ENCODE data around the gene PDZD2. TPM values are rescaled to one million over a fixed set of nuclear protein-coding genes. Genes with fewer than 3 reads are reported as not detected.

Gene PDZD2
- total RNA-seq, 5 donors from 2014 or later (not counting 1 experiment from before 2014, with no cell fraction given) = 0.66 to 2.2 (median 1.2) TPM

GRCh38 chr5:31656806-31657205, 17.9 kb downstream of the PDZD2 start:
- H3K36me3 Mint-ChIP-seq = no peaks in the 10 kb centered on the region
- H3K36me3 ChIP-seq (ENCODE audit: control insufficient read depth in 2 of 2, extremely low read depth in 1 of 2, insufficient read depth in 1 of 2, low read length in 1 of 2) = no peaks in the 10 kb centered on the region
- no peak overlapping the region for H3K4me3 Mint-ChIP-seq
- no peaks in the 10 kb centered on the region for H3K9me3 ChIP-seq
- POLR2A ChIA-PET = no interaction called here
- WGBS (ENCODE audit: insufficient coverage) = 50% methylated on average over 3 of the region's 4 CpGs
- no peaks in the 10 kb centered on the region for H3K4me1 ChIP-seq (ENCODE audit: control insufficient read depth in 1 of 2, extremely low read depth in 1 of 2, insufficient read depth in 2 of 2, low read length in 2 of 2)
- no peaks in the 10 kb centered on the region for H3K9me3 Mint-ChIP-seq
- ATAC-seq (replicated peaks in 1 of 4) (no peak), DNase-seq (no peak)
- CTCF ChIA-PET = no interaction called here
- H3K27ac ChIP-seq (ENCODE audit: low read length) = no peak overlapping the region
- peaks cover 12 to 27% of the 10 kb centered on the region in 2 donors for H3K27me3 Mint-ChIP-seq
- H3K27me3 ChIP-seq (replicated peaks in 1 of 2; ENCODE audit: control insufficient read depth in 2 of 2, extremely low read depth in 1 of 2, insufficient read depth in 2 of 2, low read length in 1 of 2) = no peaks in the 10 kb centered on the region
- no peak overlapping the region for H3K27ac Mint-ChIP-seq
- no peak overlapping the region for H3K4me3 ChIP-seq (ENCODE audit: control insufficient read depth in 1 of 2, extremely low read depth in 1 of 2, low read length in 1 of 2)
- no peaks in the 10 kb centered on the region for H3K4me1 Mint-ChIP-seq

DNA sequence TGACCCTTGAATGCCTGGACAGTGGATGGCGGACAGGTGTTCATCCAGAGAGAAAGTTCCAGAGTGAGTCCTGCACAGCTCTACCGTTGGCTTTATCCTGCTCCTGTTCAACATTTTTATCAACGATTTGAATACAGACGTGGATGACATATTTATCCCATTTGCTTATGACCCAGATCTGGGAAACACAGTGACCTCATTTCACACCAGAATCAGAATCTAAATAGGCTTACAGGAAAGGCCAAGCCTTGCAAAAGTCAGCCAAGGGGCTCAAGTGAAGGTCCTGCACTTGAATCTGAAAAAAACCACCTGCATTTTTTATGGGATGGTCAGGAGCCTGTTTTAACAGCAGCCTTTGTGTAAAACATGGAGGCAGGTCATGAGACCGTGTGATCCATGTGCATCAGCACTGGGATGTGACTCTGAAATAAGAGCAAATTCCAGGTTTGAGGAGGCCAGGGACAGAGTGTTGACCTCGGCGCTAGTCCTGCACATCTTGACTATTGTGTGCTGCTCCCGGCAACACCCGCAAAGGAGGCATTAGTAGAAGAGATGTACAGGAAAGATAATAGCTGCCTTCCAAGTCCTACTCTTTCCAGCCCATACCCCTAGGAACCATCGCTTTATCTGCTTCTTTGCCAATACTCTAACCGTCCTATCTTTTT, 18.5 kb downstream of the PDZD2 start:
- Histone ChIP-seq H3K27me3 (replicated peaks in 1 of 2; ENCODE audit: control insufficient read depth in 2 of 2, extremely low read depth in 1 of 2, insufficient read depth in 2 of 2, low read length in 1 of 2) (no peaks in the 10 kb centered on the region), H3K36me3 (ENCODE audit: control insufficient read depth in 2 of 2, extremely low read depth in 1 of 2, insufficient read depth in 1 of 2, low read length in 1 of 2) (no peaks in the 10 kb centered on the region), H3K4me1 (ENCODE audit: control insufficient read depth in 1 of 2, extremely low read depth in 1 of 2, insufficient read depth in 2 of 2, low read length in 2 of 2) (no peaks in the 10 kb centered on the region), H3K9me3 (no peaks in the 10 kb centered on the region), H3K27ac (ENCODE audit: low read length) (no peak overlapping the region), H3K4me3 (ENCODE audit: control insufficient read depth in 1 of 2, extremely low read depth in 1 of 2, low read length in 1 of 2) (no peak overlapping the region)
- H3K4me1 Mint-ChIP-seq = no peaks in the 10 kb centered on the region
- ATAC-seq (replicated peaks in 1 of 4) (no peak), DNase-seq (no peak)
- H3K27me3 Mint-ChIP-seq = peaks cover 12 to 24% of the 10 kb centered on the region in 2 donors
- H3K36me3 Mint-ChIP-seq = no peaks in the 10 kb centered on the region
- no peak overlapping the region for H3K27ac Mint-ChIP-seq
- POLR2A ChIA-PET = no interaction called here
- H3K4me3 Mint-ChIP-seq = no peak overlapping the region
- 79% methylated on average over 5 of the region's 11 CpGs for WGBS (ENCODE audit: insufficient coverage)
- CTCF ChIA-PET = no interaction called here
- no peaks in the 10 kb centered on the region for H3K9me3 Mint-ChIP-seq

GRCh38 chr5:31661257-31661656, 22.3 kb downstream of the PDZD2 start:
- DNase-seq (no peak), ATAC-seq (replicated peaks in 1 of 4) (no peak)
- no peaks in the 10 kb centered on the region for H3K4me1 ChIP-seq (ENCODE audit: control insufficient read depth in 1 of 2, extremely low read depth in 1 of 2, insufficient read depth in 2 of 2, low read length in 2 of 2)
- Mint-ChIP-seq H3K9me3 (no peaks in the 10 kb centered on the region), H3K27me3 (peaks cover 15 to 24% of the 10 kb centered on the region in 2 donors), H3K36me3 (no peaks in the 10 kb centered on the region), H3K4me3 (no peak overlapping the region), H3K27ac (no peak overlapping the region), H3K4me1 (no peaks in the 10 kb centered on the region)
- no peaks in the 10 kb centered on the region for H3K27me3 ChIP-seq (replicated peaks in 1 of 2; ENCODE audit: control insufficient read depth in 2 of 2, extremely low read depth in 1 of 2, insufficient read depth in 2 of 2, low read length in 1 of 2)
- no peak overlapping the region for H3K27ac ChIP-seq (ENCODE audit: low read length)
- no peaks in the 10 kb centered on the region for H3K9me3 ChIP-seq
- H3K36me3 ChIP-seq (ENCODE audit: control insufficient read depth in 2 of 2, extremely low read depth in 1 of 2, insufficient read depth in 1 of 2, low read length in 1 of 2) = no peaks in the 10 kb centered on the region
- H3K4me3 ChIP-seq (ENCODE audit: control insufficient read depth in 1 of 2, extremely low read depth in 1 of 2, low read length in 1 of 2) = no peak overlapping the region
- ChIA-PET POLR2A (no interaction called here), CTCF (no interaction called here)
- WGBS (ENCODE audit: insufficient coverage) = 100% methylated on average over 1 of the region's 4 CpGs

GRCh38 chr5:31663519-31663918, 24.6 kb downstream of the PDZD2 start:
- CTCF ChIA-PET = no interaction called here
- no peak for ATAC-seq (replicated peaks in 1 of 4)
- H3K4me3 Mint-ChIP-seq = no peak overlapping the region
- H3K36me3 ChIP-seq (ENCODE audit: control insufficient read depth in 2 of 2, extremely low read depth in 1 of 2, insufficient read depth in 1 of 2, low read length in 1 of 2) = no peaks in the 10 kb centered on the region
- no peaks in the 10 kb centered on the region for H3K4me1 Mint-ChIP-seq
- no peak for DNase-seq
- WGBS (ENCODE audit: insufficient coverage) = 70% methylated on average over 3 of the region's 7 CpGs
- H3K4me1 ChIP-seq (ENCODE audit: control insufficient read depth in 1 of 2, extremely low read depth in 1 of 2, insufficient read depth in 2 of 2, low read length in 2 of 2) = no peaks in the 10 kb centered on the region
- H3K9me3 ChIP-seq = no peaks in the 10 kb centered on the region
- no peaks in the 10 kb centered on the region for H3K9me3 Mint-ChIP-seq
- peaks cover 12 to 15% of the 10 kb centered on the region in 2 donors for H3K27me3 Mint-ChIP-seq
- H3K36me3 Mint-ChIP-seq = no peaks in the 10 kb centered on the region
- no peaks in the 10 kb centered on the region for H3K27me3 ChIP-seq (replicated peaks in 1 of 2; ENCODE audit: control insufficient read depth in 2 of 2, extremely low read depth in 1 of 2, insufficient read depth in 2 of 2, low read length in 1 of 2)
- POLR2A ChIA-PET = no interaction called here
- H3K4me3 ChIP-seq (ENCODE audit: control insufficient read depth in 1 of 2, extremely low read depth in 1 of 2, low read length in 1 of 2) = no peak overlapping the region
- no peak overlapping the region for H3K27ac Mint-ChIP-seq
- H3K27ac ChIP-seq (ENCODE audit: low read length) = no peak overlapping the region

DNA sequence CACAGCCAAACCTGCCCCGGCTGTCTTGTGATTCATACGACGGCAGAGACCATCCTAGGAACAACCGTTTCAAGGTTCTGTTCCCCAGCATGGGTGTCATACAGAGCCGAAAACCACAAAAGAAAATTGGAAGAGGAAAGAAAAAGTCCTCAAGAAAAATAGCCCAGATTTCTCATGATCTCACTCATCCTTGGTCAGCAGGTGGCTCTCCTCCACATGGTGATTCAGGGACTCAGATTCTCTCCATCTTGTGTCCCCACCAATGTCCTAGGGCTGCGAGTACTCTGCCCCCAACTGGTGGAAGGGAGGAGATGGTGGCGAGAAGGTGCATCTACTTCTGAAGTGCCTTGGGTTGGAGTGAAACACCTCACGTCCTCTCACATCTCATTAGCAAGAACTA, 25.6 kb downstream of the PDZD2 start:
- H3K4me3 ChIP-seq (ENCODE audit: control insufficient read depth in 1 of 2, extremely low read depth in 1 of 2, low read length in 1 of 2) = no peak overlapping the region
- no peaks in the 10 kb centered on the region for H3K9me3 Mint-ChIP-seq
- H3K27ac ChIP-seq (ENCODE audit: low read length) = no peak overlapping the region
- no peak overlapping the region for H3K27ac Mint-ChIP-seq
- H3K36me3 Mint-ChIP-seq = no peaks in the 10 kb centered on the region
- H3K27me3 ChIP-seq (replicated peaks in 1 of 2; ENCODE audit: control insufficient read depth in 2 of 2, extremely low read depth in 1 of 2, insufficient read depth in 2 of 2, low read length in 1 of 2) = no peaks in the 10 kb centered on the region
- 100% methylated on average over 1 of the region's 8 CpGs for WGBS (ENCODE audit: insufficient coverage)
- CTCF ChIA-PET = no interaction called here
- no peak overlapping the region for H3K4me3 Mint-ChIP-seq
- no peaks in the 10 kb centered on the region for H3K4me1 ChIP-seq (ENCODE audit: control insufficient read depth in 1 of 2, extremely low read depth in 1 of 2, insufficient read depth in 2 of 2, low read length in 2 of 2)
- no peak for DNase-seq
- H3K27me3 Mint-ChIP-seq = peaks cover 5% of the 10 kb centered on the region in 2 donors
- H3K36me3 ChIP-seq (ENCODE audit: control insufficient read depth in 2 of 2, extremely low read depth in 1 of 2, insufficient read depth in 1 of 2, low read length in 1 of 2) = no peaks in the 10 kb centered on the region
- H3K4me1 Mint-ChIP-seq = no peaks in the 10 kb centered on the region
- ATAC-seq (replicated peaks in 1 of 4) = no peak
- POLR2A ChIA-PET = no interaction called here
- no peaks in the 10 kb centered on the region for H3K9me3 ChIP-seq

- H3K27me3 ChIP-seq (replicated peaks in 1 of 2; ENCODE audit: control insufficient read depth in 2 of 2, extremely low read depth in 1 of 2, insufficient read depth in 2 of 2, low read length in 1 of 2) = no peaks in the 10 kb centered on the region
- H3K36me3 ChIP-seq (ENCODE audit: control insufficient read depth in 2 of 2, extremely low read depth in 1 of 2, insufficient read depth in 1 of 2, low read length in 1 of 2) = no peaks in the 10 kb centered on the region
- Mint-ChIP-seq H3K4me1 (no peaks in the 10 kb centered on the region), H3K4me3 (no peak overlapping the region), H3K9me3 (peaks cover 0 to 10% (median 4%) of the 10 kb centered on the region in 3 donors), H3K27me3 (peaks cover 3% of the 10 kb centered on the region in 2 donors), H3K36me3 (no peaks in the 10 kb centered on the region), H3K27ac (no peak overlapping the region)
- DNase-seq = no peak
- H3K4me3 ChIP-seq (ENCODE audit: control insufficient read depth in 1 of 2, extremely low read depth in 1 of 2, low read length in 1 of 2) = no peak overlapping the region
- no peaks in the 10 kb centered on the region for H3K9me3 ChIP-seq
- POLR2A ChIA-PET = no interaction called here
- H3K4me1 ChIP-seq (ENCODE audit: control insufficient read depth in 1 of 2, extremely low read depth in 1 of 2, insufficient read depth in 2 of 2, low read length in 2 of 2) = no peaks in the 10 kb centered on the region
- no peak overlapping the region for H3K27ac ChIP-seq (ENCODE audit: low read length)
- ATAC-seq (replicated peaks in 1 of 4) = no peak
- 87% methylated on average over 9 of the region's 9 CpGs for WGBS (ENCODE audit: insufficient coverage)
- CTCF ChIA-PET = no interaction called here
These were observed 32.4 kb downstream of the PDZD2 start for GRCh38 chr5:31671339-31671741.

All from T-cell (primary cell).